Adrenal gland (tissue), 5 donors: ENCODE data around the gene CFAP57.

Source experiments
- CTCF ChIP-seq, 6 experiments: fragments of 450-650 bp in 4 of 6; fragments of 200-600 bp in 2 of 6; sonication (generic) in 1 of 6; IDR thresholded peaks; 1 replicate in 5 of 6; 2 replicates in 1 of 6; pipeline versions ENCODE4 v1.5.1 to v1.8.0; 2016 to 2021; ENCODE audit warnings: antibody characterized with exemption in 6 of 6, mild to moderate bottlenecking in 2 of 6, moderate library complexity in 1 of 6
- POLR2A ChIP-seq, 2 donors: fragments of 450-650 bp; IDR thresholded peaks; one replicate each; pipeline ENCODE4 v1.6.1; 2017; ENCODE audit warnings: antibody characterized with exemption in 2 of 2, mild to moderate bottlenecking in 2 of 2, moderate library complexity in 1 of 2
- donor health status: DM: no; HTN: no; CAD: no.

GRCh38 chr1:43286533-43286932, 114.4 kb downstream of the CFAP57 start:
- no peak for TF ChIP-seq CTCF (IDR thresholded peaks at IDR 0.05)
- no peak for TF ChIP-seq POLR2A (IDR thresholded peaks at IDR 0.05)
